Panc1 (cell line): ENCODE data around the gene SPG21.

Source experiments
- POLR2AphosphoS5 ChIP-seq: IDR thresholded peaks from 2 replicates; pipeline ENCODE4 v1.6.1; 2012; ENCODE audit warnings: mild to moderate bottlenecking, low read depth, low read length, moderate library complexity
- TCF7L2 ChIP-seq: IDR thresholded peaks from 2 replicates; pipeline ENCODE4 v1.6.1; 2011; ENCODE audit warnings: mild to moderate bottlenecking, low read depth, low read length, inconsistent platforms
- TF ChIP-seq, protein P1 (sequence below): fragments of 450-650 bp; IDR thresholded peaks from 2 replicates; pipeline ENCODE4 v1.5.1; 2017; ENCODE audit warnings: mild to moderate bottlenecking
- TF ChIP-seq, protein P2 (sequence below), 2 experiments: IDR thresholded peaks; 2 replicates each; pipeline ENCODE4 v1.6.1; 2011 to 2012; ENCODE audit warnings: low read depth in 2 of 2, control low read depth in 1 of 2, low read length in 1 of 2, mild to moderate bottlenecking in 1 of 2, moderate library complexity in 1 of 2; ENCODE audit not compliant: insufficient read depth in 1 of 2

DNA sequence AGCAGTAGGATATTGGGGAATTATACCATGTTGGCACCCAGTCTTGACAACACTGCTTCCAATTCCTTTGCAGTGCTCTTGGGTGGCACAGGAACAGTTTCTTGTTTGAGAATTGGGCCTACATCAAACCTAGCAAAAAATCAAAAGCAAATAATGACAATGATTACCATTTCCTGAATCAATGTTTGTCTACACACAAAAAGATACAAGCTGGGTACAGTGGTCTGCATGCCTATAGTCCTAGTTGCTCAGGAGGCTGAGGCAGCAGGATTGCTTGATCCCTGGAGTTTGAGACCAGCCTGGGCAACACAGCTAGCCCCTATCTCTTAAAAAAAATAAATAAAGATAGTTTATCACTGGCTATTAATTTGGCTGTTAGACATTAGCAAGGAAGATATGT, 31.8 kb upstream of the SPG21 start:
- TF ChIP-seq POLR2AphosphoS5 (no peak), TCF7L2 (no peak)
- TF ChIP-seq, protein P1, sequence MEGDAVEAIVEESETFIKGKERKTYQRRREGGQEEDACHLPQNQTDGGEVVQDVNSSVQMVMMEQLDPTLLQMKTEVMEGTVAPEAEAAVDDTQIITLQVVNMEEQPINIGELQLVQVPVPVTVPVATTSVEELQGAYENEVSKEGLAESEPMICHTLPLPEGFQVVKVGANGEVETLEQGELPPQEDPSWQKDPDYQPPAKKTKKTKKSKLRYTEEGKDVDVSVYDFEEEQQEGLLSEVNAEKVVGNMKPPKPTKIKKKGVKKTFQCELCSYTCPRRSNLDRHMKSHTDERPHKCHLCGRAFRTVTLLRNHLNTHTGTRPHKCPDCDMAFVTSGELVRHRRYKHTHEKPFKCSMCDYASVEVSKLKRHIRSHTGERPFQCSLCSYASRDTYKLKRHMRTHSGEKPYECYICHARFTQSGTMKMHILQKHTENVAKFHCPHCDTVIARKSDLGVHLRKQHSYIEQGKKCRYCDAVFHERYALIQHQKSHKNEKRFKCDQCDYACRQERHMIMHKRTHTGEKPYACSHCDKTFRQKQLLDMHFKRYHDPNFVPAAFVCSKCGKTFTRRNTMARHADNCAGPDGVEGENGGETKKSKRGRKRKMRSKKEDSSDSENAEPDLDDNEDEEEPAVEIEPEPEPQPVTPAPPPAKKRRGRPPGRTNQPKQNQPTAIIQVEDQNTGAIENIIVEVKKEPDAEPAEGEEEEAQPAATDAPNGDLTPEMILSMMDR, result no peak
- TF ChIP-seq, protein P2, sequence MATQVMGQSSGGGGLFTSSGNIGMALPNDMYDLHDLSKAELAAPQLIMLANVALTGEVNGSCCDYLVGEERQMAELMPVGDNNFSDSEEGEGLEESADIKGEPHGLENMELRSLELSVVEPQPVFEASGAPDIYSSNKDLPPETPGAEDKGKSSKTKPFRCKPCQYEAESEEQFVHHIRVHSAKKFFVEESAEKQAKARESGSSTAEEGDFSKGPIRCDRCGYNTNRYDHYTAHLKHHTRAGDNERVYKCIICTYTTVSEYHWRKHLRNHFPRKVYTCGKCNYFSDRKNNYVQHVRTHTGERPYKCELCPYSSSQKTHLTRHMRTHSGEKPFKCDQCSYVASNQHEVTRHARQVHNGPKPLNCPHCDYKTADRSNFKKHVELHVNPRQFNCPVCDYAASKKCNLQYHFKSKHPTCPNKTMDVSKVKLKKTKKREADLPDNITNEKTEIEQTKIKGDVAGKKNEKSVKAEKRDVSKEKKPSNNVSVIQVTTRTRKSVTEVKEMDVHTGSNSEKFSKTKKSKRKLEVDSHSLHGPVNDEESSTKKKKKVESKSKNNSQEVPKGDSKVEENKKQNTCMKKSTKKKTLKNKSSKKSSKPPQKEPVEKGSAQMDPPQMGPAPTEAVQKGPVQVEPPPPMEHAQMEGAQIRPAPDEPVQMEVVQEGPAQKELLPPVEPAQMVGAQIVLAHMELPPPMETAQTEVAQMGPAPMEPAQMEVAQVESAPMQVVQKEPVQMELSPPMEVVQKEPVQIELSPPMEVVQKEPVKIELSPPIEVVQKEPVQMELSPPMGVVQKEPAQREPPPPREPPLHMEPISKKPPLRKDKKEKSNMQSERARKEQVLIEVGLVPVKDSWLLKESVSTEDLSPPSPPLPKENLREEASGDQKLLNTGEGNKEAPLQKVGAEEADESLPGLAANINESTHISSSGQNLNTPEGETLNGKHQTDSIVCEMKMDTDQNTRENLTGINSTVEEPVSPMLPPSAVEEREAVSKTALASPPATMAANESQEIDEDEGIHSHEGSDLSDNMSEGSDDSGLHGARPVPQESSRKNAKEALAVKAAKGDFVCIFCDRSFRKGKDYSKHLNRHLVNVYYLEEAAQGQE (IDR thresholded peaks at IDR 0.05; ENCODE audit: insufficient read depth in 1 of 2, low read depth in 2 of 2, low read length in 1 of 2), result no peak
